ENCODE data around the gene PRKCD. TPM values are rescaled to one million over a fixed set of nuclear protein-coding genes. Genes with fewer than 3 reads are reported as not detected.

Gene PRKCD
- total RNA-seq, 1 donor from 2014 or later: 5.4 TPM

DNA sequence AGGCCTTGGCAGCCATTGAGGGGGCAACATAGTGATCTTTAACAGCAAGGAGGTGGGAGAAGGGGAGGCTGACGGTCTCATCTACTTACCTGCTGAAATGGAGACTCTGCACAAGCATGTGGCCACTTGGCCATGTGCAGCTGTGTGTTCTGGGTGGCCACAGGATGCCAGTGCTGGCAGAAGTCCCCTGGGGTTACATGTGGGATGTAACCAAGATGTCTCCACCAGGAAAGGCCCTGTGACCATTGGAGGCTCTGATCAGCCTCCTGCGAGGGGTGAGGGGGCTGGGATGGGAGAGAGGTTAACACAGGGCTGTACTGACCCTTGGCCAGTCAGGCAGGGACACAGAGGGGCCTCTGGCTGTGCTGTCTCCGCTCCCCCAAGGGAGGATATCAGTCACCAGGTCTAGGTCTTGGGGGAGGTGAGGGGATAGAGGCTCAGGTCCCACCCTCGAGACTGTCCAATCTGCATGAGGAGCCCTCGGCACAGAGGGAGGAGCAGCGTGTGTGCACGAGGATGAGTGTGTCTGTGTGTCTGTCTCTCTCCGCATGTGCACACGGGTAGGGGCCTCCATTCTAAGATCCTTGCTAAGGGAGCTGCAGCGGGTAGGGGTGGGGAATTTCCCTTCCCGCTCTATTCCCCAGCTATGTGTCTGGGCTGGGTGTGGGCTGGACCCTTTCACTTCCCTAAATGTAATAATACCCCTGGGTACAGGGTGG is 19.5 kb downstream of the PRKCD start:
- H3K4me1 Mint-ChIP-seq (ENCODE audit: low read depth, unreplicated experiment): no peaks in the 10 kb centered on the region
- DNase-seq: no peak
- no peak overlapping the region for H3K4me3 Mint-ChIP-seq (ENCODE audit: unreplicated experiment)
- peaks cover 6% of the 10 kb centered on the region for H3K36me3 Mint-ChIP-seq (ENCODE audit: unreplicated experiment)
- TF ChIP-seq, protein P1, sequence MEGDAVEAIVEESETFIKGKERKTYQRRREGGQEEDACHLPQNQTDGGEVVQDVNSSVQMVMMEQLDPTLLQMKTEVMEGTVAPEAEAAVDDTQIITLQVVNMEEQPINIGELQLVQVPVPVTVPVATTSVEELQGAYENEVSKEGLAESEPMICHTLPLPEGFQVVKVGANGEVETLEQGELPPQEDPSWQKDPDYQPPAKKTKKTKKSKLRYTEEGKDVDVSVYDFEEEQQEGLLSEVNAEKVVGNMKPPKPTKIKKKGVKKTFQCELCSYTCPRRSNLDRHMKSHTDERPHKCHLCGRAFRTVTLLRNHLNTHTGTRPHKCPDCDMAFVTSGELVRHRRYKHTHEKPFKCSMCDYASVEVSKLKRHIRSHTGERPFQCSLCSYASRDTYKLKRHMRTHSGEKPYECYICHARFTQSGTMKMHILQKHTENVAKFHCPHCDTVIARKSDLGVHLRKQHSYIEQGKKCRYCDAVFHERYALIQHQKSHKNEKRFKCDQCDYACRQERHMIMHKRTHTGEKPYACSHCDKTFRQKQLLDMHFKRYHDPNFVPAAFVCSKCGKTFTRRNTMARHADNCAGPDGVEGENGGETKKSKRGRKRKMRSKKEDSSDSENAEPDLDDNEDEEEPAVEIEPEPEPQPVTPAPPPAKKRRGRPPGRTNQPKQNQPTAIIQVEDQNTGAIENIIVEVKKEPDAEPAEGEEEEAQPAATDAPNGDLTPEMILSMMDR (IDR thresholded peaks at IDR 0.05; ENCODE audit: partially characterized antibody, unreplicated experiment): no peak
- no peak overlapping the region for H3K27ac Mint-ChIP-seq (ENCODE audit: unreplicated experiment)
- H3K27me3 Mint-ChIP-seq (ENCODE audit: unreplicated experiment): no peaks in the 10 kb centered on the region
- peaks cover 1% of the 10 kb centered on the region for H3K9me3 Mint-ChIP-seq (ENCODE audit: unreplicated experiment)

DNA sequence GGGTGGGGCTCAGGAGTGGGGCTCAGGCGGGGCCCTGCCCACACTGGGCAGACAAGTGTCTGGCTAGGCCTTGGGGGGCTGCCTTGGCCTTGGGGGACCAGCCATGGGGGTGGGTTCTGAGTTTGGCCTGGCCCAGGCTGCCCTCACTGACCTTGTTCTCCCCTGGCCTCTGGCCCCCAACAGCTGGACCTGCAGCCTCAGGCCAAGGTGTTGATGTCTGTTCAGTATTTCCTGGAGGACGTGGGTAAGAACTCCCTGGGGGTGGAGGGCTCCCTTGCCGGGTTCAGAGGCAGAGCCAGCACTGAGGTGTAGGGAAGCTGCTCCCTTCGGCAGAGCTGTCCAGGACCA is 20.0 kb downstream of the PRKCD start:
- H3K27ac Mint-ChIP-seq (ENCODE audit: unreplicated experiment): no peak overlapping the region
- DNase-seq: no peak
- H3K9me3 Mint-ChIP-seq (ENCODE audit: unreplicated experiment): peaks cover 1% of the 10 kb centered on the region

DNA sequence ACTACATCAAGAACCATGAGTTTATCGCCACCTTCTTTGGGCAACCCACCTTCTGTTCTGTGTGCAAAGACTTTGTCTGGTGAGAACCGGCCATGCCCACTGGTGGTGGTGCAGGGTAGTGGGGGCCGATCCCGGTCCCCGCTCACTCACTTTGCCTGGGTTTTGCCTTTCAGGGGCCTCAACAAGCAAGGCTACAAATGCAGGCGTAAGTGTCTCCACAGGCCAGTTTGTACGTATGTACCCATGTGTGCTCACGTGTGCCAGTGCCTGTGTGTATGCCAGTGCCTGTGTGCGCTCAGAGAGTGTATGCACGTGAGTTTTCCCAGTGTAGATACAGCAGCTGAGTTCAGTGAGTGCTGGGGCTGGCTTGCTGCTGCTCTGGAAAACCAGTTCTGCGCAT is 20.5 kb downstream of the PRKCD start:
- peaks cover 6% of the 10 kb centered on the region for H3K36me3 Mint-ChIP-seq (ENCODE audit: unreplicated experiment)
- no peak overlapping the region for H3K4me3 Mint-ChIP-seq (ENCODE audit: unreplicated experiment)
- peaks cover 1% of the 10 kb centered on the region for H3K9me3 Mint-ChIP-seq (ENCODE audit: unreplicated experiment)
- H3K27me3 Mint-ChIP-seq (ENCODE audit: unreplicated experiment): no peaks in the 10 kb centered on the region
- no peak overlapping the region for H3K27ac Mint-ChIP-seq (ENCODE audit: unreplicated experiment)
- TF ChIP-seq, protein P1 (IDR thresholded peaks at IDR 0.05; ENCODE audit: partially characterized antibody, unreplicated experiment): no peak
- DNase-seq: no peak
- H3K4me1 Mint-ChIP-seq (ENCODE audit: low read depth, unreplicated experiment): no peaks in the 10 kb centered on the region

More for the DNA sequence above, 20.0 kb downstream of the PRKCD start:
- Mint-ChIP-seq H3K36me3 (ENCODE audit: unreplicated experiment) (peaks cover 6% of the 10 kb centered on the region), H3K4me3 (ENCODE audit: unreplicated experiment) (no peak overlapping the region), H3K27me3 (ENCODE audit: unreplicated experiment) (no peaks in the 10 kb centered on the region), H3K4me1 (ENCODE audit: low read depth, unreplicated experiment) (no peaks in the 10 kb centered on the region)
- TF ChIP-seq, protein P1 (IDR thresholded peaks at IDR 0.05; ENCODE audit: partially characterized antibody, unreplicated experiment): no peak

DNA sequence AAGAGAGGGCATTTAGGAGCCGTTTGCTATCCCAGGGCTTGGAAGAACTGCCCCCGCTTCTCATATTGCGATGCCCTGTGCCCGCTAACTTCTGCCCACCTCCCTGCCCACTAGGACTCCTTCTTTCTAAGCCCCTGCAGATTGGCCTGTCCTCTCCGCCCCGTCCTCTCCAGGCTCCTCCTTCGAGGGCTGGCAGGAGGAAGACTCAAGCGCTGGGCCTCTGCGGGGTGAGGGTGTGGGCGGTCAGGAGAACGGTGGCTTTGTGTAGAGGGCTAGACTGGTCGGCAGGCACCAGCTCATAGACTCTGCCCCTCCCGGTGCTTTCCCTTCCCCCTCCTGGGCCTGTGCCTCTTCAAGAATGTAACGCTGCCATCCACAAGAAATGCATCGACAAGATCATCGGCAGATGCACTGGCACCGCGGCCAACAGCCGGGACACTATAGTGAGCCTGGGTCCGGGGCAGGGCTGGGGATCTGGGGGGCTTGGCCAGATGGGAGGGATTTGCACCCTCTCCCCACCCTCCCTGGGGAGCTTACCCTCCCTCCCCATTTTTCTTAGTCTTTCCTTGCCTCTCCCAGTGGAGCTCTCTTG is 21.9 kb downstream of the PRKCD start:
- no peak for DNase-seq
- H3K36me3 Mint-ChIP-seq (ENCODE audit: unreplicated experiment): peaks cover 6% of the 10 kb centered on the region
- H3K27me3 Mint-ChIP-seq (ENCODE audit: unreplicated experiment): no peaks in the 10 kb centered on the region

DNA sequence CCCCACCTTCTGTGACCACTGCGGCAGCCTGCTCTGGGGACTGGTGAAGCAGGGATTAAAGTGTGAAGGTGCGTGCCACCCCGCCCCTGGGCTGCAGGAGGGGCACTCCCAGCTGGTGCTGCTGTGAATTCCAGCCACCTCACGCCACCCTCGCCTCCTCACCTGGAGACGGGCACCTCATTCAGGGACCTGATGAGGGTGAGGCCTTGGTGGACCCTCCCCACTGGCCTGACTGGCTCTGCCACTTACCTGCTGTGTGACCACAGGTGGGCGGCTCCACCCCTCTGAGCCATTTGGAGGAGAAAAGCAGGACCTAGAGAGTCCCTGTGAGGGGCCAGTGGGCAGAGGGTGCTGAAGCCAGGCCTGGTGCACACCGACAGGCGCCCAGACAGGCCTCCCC is 22.5 kb downstream of the PRKCD start:
- Mint-ChIP-seq H3K4me1 (ENCODE audit: low read depth, unreplicated experiment) (no peaks in the 10 kb centered on the region), H3K36me3 (ENCODE audit: unreplicated experiment) (peaks cover 6% of the 10 kb centered on the region), H3K4me3 (ENCODE audit: unreplicated experiment) (no peak overlapping the region), H3K27ac (ENCODE audit: unreplicated experiment) (no peak overlapping the region), H3K27me3 (ENCODE audit: unreplicated experiment) (no peaks in the 10 kb centered on the region), H3K9me3 (ENCODE audit: unreplicated experiment) (peaks cover 1% of the 10 kb centered on the region)
- no peak for DNase-seq
- TF ChIP-seq, protein P1 (IDR thresholded peaks at IDR 0.05; ENCODE audit: partially characterized antibody, unreplicated experiment): no peak

More for the DNA sequence above, 21.9 kb downstream of the PRKCD start:
- Mint-ChIP-seq H3K27ac (ENCODE audit: unreplicated experiment) (no peak overlapping the region), H3K4me1 (ENCODE audit: low read depth, unreplicated experiment) (no peaks in the 10 kb centered on the region), H3K9me3 (ENCODE audit: unreplicated experiment) (peaks cover 1% of the 10 kb centered on the region), H3K4me3 (ENCODE audit: unreplicated experiment) (no peak overlapping the region)
- TF ChIP-seq, protein P1 (IDR thresholded peaks at IDR 0.05; ENCODE audit: partially characterized antibody, unreplicated experiment): no peak
